Muscle layer of colon (tissue), 2 donors: Measurements from ENCODE around the gene MAP2K4.

ENCODE experiments used
- H3K27ac ChIP-seq: one replicate; pipeline ENCODE4 v1.7.0; 2013; ENCODE audit warnings: low read depth, mild to moderate bottlenecking, low read length, moderate library complexity
- H3K27me3 ChIP-seq, 2 donors: one replicate each; pipeline ENCODE4 v1.7.0; 2013; ENCODE audit warnings: low read length in 2 of 2, mild to moderate bottlenecking in 2 of 2; ENCODE audit not compliant: insufficient read depth in 2 of 2, control insufficient read depth in 1 of 2
- H3K36me3 ChIP-seq: one replicate; pipeline ENCODE4 v1.7.0; 2013; ENCODE audit warnings: mild to moderate bottlenecking, low read length; ENCODE audit not compliant: insufficient read depth
- H3K4me1 ChIP-seq: one replicate; pipeline ENCODE4 v1.7.0; 2013; ENCODE audit warnings: mild to moderate bottlenecking, low read length; ENCODE audit not compliant: insufficient read depth
- H3K4me3 ChIP-seq, 2 donors: one replicate each; pipeline ENCODE4 v1.7.0; 2013; ENCODE audit warnings: low read length in 2 of 2, low read depth in 1 of 2, mild to moderate bottlenecking in 1 of 2, moderate library complexity in 1 of 2
- H3K9ac ChIP-seq: one replicate; pipeline ENCODE4 v1.7.0; 2013; ENCODE audit warnings: low read length
- H3K9me3 ChIP-seq: one replicate; pipeline ENCODE4 v1.7.0; 2013; ENCODE audit warnings: mild to moderate bottlenecking, low read length
- donor health status: abdominal sarcoma.
- donor health status: Adenocarcinoma of cecum.

MAP2K4 gene

GRCh38 chr17:12095522-12095921 lies 74.8 kb downstream of the MAP2K4 start:
- Histone ChIP-seq H3K36me3 (no peaks in the 10 kb centered on the region), H3K4me1 (no peaks in the 10 kb centered on the region), H3K27ac (no peak overlapping the region), H3K9ac (no peak overlapping the region), H3K9me3 (no peaks in the 10 kb centered on the region), H3K27me3 (no peaks in the 10 kb centered on the region), H3K4me3 (no peak overlapping the region)

DNA sequence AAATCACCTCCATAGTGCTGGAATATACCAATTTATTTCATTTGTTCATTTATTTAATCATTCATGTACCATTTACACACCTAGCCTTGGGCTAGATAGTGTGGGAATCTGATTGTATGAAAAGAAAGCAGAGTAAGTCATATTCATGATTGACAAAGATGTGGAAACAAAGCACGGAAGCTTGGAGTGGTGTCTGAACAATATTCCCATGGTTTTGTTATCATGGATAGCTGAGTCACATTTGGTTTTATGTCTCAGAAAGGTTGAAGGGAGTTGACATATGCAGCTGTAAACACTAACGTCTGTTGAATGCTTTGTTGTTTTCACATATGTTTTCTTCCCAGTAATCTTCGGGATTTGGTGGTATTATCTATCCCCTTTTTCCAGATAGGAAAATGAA lies 76.6 kb downstream of the MAP2K4 start:
- no peaks in the 10 kb centered on the region for H3K36me3 ChIP-seq
- H3K27ac ChIP-seq: no peak overlapping the region
- H3K4me1 ChIP-seq: no peaks in the 10 kb centered on the region
- no peaks in the 10 kb centered on the region for H3K9me3 ChIP-seq
- H3K9ac ChIP-seq: no peak overlapping the region
- no peak overlapping the region for H3K4me3 ChIP-seq
- no peaks in the 10 kb centered on the region for H3K27me3 ChIP-seq

- Histone ChIP-seq H3K27me3 (no peaks in the 10 kb centered on the region), H3K36me3 (no peaks in the 10 kb centered on the region), H3K4me3 (no peak overlapping the region), H3K9me3 (no peaks in the 10 kb centered on the region), H3K4me1 (no peaks in the 10 kb centered on the region), H3K9ac (no peak overlapping the region), H3K27ac (no peak overlapping the region)
These were observed 77.9 kb downstream of the MAP2K4 start for GRCh38 chr17:12098568-12098967.

- no peaks in the 10 kb centered on the region for H3K4me1 ChIP-seq
- no peak overlapping the region for H3K4me3 ChIP-seq
- H3K9me3 ChIP-seq: no peaks in the 10 kb centered on the region
- H3K27me3 ChIP-seq: no peaks in the 10 kb centered on the region
- H3K9ac ChIP-seq: no peak overlapping the region
- H3K27ac ChIP-seq: no peak overlapping the region
- H3K36me3 ChIP-seq: no peaks in the 10 kb centered on the region
These were observed 78.7 kb downstream of the MAP2K4 start for GRCh38 chr17:12099412-12099811.

- H3K4me3 ChIP-seq: no peak overlapping the region
- no peaks in the 10 kb centered on the region for H3K36me3 ChIP-seq
- peaks cover 4% of the 10 kb centered on the region for H3K4me1 ChIP-seq
- no peaks in the 10 kb centered on the region for H3K9me3 ChIP-seq
- H3K27ac ChIP-seq: no peak overlapping the region
- no peak overlapping the region for H3K9ac ChIP-seq
- no peaks in the 10 kb centered on the region for H3K27me3 ChIP-seq
These were observed 84.2 kb downstream of the MAP2K4 start for GRCh38 chr17:12104831-12105230.

GRCh38 chr17:12107905-12108304 lies 87.2 kb downstream of the MAP2K4 start:
- H3K36me3 ChIP-seq: no peaks in the 10 kb centered on the region
- no peaks in the 10 kb centered on the region for H3K9me3 ChIP-seq
- no peak overlapping the region for H3K9ac ChIP-seq
- peaks cover 4% of the 10 kb centered on the region for H3K4me1 ChIP-seq
- no peak overlapping the region for H3K27ac ChIP-seq
- no peak overlapping the region for H3K4me3 ChIP-seq
- no peaks in the 10 kb centered on the region for H3K27me3 ChIP-seq

DNA sequence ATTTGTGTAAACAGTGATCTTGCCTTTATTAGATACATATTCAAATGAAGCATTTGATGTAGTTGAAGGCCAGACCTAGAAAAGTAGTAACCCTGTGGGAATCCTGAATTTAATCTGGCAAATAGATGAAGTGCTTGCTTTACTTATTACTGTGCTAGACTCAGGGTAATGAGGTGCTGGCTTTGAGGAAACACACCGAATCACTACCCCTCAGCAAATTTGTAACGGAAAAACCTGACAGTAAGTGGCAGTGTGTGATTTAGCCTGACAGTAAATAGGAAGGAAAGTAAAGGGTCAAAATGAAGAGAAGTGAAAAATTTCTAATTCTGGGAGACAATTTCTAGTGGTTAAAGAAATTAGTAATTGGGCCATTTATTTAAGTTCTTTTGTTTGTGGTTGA lies 90.2 kb downstream of the MAP2K4 start:
- no peaks in the 10 kb centered on the region for H3K9me3 ChIP-seq
- peaks cover 4% of the 10 kb centered on the region for H3K4me1 ChIP-seq
- H3K27ac ChIP-seq: no peak overlapping the region
- no peaks in the 10 kb centered on the region for H3K27me3 ChIP-seq
- H3K4me3 ChIP-seq: no peak overlapping the region
- H3K9ac ChIP-seq: no peak overlapping the region
- peaks cover 21% of the 10 kb centered on the region for H3K36me3 ChIP-seq

- no peak overlapping the region for H3K4me3 ChIP-seq
- H3K27me3 ChIP-seq: no peaks in the 10 kb centered on the region
- H3K36me3 ChIP-seq: peaks cover 21% of the 10 kb centered on the region
- H3K27ac ChIP-seq: no peak overlapping the region
- H3K4me1 ChIP-seq: no peaks in the 10 kb centered on the region
- H3K9me3 ChIP-seq: no peaks in the 10 kb centered on the region
- no peak overlapping the region for H3K9ac ChIP-seq
These were observed 92.5 kb downstream of the MAP2K4 start for GRCh38 chr17:12113156-12113555.

DNA sequence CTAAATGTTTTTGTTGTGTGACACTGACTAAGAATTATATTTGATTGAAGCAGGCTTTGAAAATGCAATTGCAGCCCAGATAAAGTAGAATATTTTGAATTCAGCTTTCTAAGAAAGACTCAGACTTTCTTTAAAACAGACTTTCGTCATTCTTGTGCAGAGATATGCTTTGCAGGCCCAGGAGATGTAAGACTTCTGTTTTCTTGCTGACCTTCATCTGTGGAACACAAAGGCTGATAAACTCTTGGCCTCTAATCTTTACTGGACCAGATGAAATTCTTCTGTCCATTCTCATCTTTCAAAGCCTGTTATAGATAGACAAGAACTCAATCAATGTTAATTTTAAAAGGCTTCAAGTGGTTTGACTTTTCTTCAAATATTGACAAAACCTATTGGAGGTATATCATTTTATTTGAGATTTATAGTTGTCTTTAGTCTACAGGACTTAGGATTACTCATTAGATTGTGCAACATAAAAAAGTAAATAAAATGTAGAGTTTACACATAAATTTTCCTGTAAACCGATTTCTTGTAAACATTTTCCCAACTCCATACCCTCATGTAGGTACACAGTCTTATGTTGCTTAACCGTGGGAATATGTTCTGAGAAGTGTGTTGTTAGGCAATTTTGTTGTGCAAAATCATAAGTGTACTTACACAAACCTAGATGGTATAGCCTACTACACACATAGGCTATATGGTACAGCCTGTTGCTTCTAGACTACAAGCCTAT lies 94.2 kb downstream of the MAP2K4 start:
- Histone ChIP-seq H3K36me3 (peaks cover 21% of the 10 kb centered on the region), H3K27me3 (no peaks in the 10 kb centered on the region), H3K4me1 (no peaks in the 10 kb centered on the region), H3K4me3 (no peak overlapping the region), H3K9ac (no peak overlapping the region), H3K27ac (no peak overlapping the region), H3K9me3 (no peaks in the 10 kb centered on the region)

GRCh38 chr17:12116143-12116542 lies 95.5 kb downstream of the MAP2K4 start:
- H3K27me3 ChIP-seq: no peaks in the 10 kb centered on the region
- no peaks in the 10 kb centered on the region for H3K4me1 ChIP-seq
- H3K27ac ChIP-seq: no peak overlapping the region
- no peaks in the 10 kb centered on the region for H3K9me3 ChIP-seq
- H3K36me3 ChIP-seq: peaks cover 21% of the 10 kb centered on the region
- H3K4me3 ChIP-seq: no peak overlapping the region
- H3K9ac ChIP-seq: no peak overlapping the region

DNA sequence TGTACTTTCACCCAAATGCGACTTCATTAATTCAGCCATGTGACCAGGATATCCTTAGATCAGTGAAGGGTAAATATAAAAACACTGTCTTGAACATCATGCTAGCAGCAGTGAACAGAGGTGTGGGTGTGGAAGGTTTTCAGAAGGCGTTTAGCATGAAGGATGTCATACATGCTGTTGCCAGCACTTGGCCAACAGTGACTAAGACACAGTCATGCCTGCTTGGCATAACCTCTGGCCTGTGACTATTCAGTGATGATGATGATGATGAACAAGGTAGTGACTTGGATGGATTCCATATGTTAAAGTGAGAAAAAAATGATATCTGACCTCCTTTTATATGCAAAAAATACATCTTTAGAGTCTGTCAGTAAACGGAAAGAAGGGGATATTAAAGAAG lies 97.9 kb downstream of the MAP2K4 start:
- Histone ChIP-seq H3K9me3 (no peaks in the 10 kb centered on the region), H3K9ac (no peak overlapping the region), H3K4me3 (no peak overlapping the region), H3K4me1 (no peaks in the 10 kb centered on the region), H3K27ac (no peak overlapping the region), H3K36me3 (peaks cover 14% of the 10 kb centered on the region), H3K27me3 (no peaks in the 10 kb centered on the region)

DNA sequence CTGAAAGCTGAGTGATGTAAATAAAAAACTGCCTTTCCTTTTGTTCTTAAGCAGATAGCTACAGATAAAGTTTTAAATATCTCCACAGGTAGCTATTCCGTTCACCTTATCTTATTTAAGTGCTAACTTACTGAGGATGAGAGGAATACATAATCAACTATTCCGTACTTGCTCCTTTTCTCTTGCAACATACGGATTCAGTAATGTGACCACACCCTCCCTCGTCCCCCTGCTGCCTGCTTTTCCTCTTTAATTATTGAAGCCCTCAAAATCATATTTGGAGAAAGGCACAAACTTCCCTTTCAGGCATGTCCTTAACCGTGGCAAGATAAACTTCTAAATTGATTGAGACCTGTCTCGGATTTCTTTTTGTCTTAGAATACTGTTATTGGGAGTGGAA lies 101.4 kb downstream of the MAP2K4 start:
- Histone ChIP-seq H3K9ac (no peak overlapping the region), H3K36me3 (peaks cover 14% of the 10 kb centered on the region), H3K4me1 (no peaks in the 10 kb centered on the region), H3K27ac (no peak overlapping the region), H3K4me3 (no peak overlapping the region), H3K9me3 (no peaks in the 10 kb centered on the region), H3K27me3 (no peaks in the 10 kb centered on the region)
